NCI-H187 treated with DMSO at 0.1 percent for 48 hours (cell line): Measurements from ENCODE around the gene YPEL1.
"Not testable (repeated sequence)": the region's sequence is repeated elsewhere in the genome, so short reads cannot be mapped to it uniquely, and the experiment has no call there.

Experiments used
- DNase-seq: peaks from one replicate; lab custom pipeline; 2025; lab: John Stamatoyannopoulos, UW

Gene YPEL1

GRCh38 chr22:21721195-21721852 lies 14.3 kb downstream of the YPEL1 start:
- not testable (repeated sequence) for DNase-seq

- DNase-seq = not testable (repeated sequence)
These were observed 15.3 kb downstream of the YPEL1 start for GRCh38 chr22:21720191-21720859.

GRCh38 chr22:21719024-21719423 lies 16.6 kb downstream of the YPEL1 start:
- DNase-seq = no peak

GRCh38 chr22:21718499-21718898 lies 17.1 kb downstream of the YPEL1 start:
- DNase-seq = no peak

GRCh38 chr22:21716395-21717122 lies 19.0 kb downstream of the YPEL1 start:
- not testable (repeated sequence) for DNase-seq

GRCh38 chr22:21714786-21715185 lies 20.8 kb downstream of the YPEL1 start:
- no peak for DNase-seq

- no peak for DNase-seq
These were observed 21.4 kb downstream of the YPEL1 start for GRCh38 chr22:21714059-21714770.

- DNase-seq = no peak
These were observed 22.1 kb downstream of the YPEL1 start for GRCh38 chr22:21713428-21714058.

GRCh38 chr22:21712751-21713427 lies 22.7 kb downstream of the YPEL1 start:
- DNase-seq = no peak

- no peak for DNase-seq
These were observed 23.7 kb downstream of the YPEL1 start for GRCh38 chr22:21711851-21712250.

GRCh38 chr22:21710156-21710555 lies 25.4 kb downstream of the YPEL1 start:
- DNase-seq = no peak

- DNase-seq = no peak
These were observed 25.9 kb downstream of the YPEL1 start for GRCh38 chr22:21709688-21710087.

- DNase-seq = no peak
These were observed 26.6 kb downstream of the YPEL1 start for GRCh38 chr22:21708960-21709359.

- no peak for DNase-seq
These were observed 27.9 kb downstream of the YPEL1 start for GRCh38 chr22:21707677-21708076.

- no peak for DNase-seq
These were observed 31.8 kb downstream of the YPEL1 start for GRCh38 chr22:21703684-21704316.

- no peak for DNase-seq
These were observed 32.6 kb downstream of the YPEL1 start for GRCh38 chr22:21702700-21703683.

GRCh38 chr22:21702094-21702493 lies 33.5 kb downstream of the YPEL1 start:
- DNase-seq = no peak

GRCh38 chr22:21701384-21701971 lies 34.1 kb downstream of the YPEL1 start:
- DNase-seq = no peak

GRCh38 chr22:21700822-21701221 lies 34.8 kb downstream of the YPEL1 start:
- DNase-seq = no peak
